GM08714 (cell line): ENCODE results near the gene LMTK2.

Experiments used
- H3K4me3 ChIP-seq: fragments of 200-500 bp; sonication (Bioruptor generic); 2 replicates; pipeline ENCODE4 v1.5.1; 2014; ENCODE audit warnings: mild to moderate bottlenecking, low read length, inconsistent platforms
- ZNF274 ChIP-seq: IDR thresholded peaks from 2 replicates; pipeline ENCODE4 v1.6.1; 2012; ENCODE audit warnings: mild to moderate bottlenecking, low read depth, low read length

The LMTK2 gene

DNA sequence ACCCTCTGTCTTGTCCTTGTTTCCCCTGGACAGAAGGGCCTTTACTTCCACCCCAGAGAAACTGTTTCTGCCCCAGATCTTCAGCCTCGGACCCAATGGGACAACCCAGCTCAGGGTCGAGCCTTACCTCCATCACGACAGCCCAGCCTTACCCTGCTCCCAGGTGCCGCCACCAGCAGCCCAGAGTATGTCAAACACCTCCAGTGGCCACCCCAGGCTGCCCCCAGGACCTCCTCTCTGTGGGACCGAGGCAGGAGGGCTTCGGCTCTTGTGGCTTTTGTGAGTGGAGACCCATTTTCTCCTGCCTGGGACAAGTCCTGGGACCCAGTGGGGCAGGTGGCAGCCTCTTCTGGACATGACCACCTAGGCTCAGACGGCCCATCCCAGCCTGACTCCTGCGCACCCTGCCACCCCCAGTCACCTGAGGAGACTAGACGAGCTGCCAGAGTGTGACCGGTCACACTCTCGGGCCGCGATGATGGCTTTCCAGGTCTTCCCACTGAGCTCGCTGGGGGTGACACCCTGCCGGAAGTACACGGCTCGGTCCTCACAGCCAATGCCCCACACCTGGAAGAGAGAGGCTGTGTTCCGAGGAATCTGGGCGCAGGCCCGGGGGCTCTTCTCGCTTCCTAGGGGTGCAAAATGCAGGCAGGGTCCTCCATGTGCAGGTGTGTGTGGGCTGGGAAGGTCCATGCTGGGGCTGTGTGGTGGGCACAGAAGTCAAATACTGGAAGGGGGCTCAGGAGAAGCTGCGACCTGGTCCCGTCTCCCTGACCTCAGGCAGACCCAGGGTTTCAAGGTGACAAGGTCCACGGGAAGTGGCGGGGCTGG, 129.9 kb downstream of the LMTK2 start:
- TF ChIP-seq ZNF274: no peak
- no peak overlapping the region for H3K4me3 ChIP-seq

DNA sequence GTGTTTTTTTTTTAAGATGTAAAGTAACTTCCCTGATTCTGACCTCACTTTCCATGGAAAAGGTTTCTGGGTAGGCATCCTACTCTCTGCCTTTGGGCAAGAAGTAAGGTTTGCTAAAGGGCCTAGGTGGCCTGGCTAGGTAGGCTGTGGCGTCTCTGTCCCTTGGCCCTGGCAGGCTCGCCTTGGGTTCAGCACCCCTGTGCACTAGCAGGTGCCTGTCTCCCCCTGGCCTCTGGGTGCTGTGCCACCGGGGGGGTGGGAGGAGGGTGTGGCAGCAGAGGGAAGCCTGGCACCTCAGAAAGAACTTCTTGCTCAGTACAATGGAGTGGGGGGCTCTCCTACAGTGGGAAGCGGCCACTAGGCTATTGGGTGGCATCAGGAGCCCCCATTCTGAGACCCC, 131.4 kb downstream of the LMTK2 start:
- H3K4me3 ChIP-seq: no peak overlapping the region
- TF ChIP-seq ZNF274: no peak

DNA sequence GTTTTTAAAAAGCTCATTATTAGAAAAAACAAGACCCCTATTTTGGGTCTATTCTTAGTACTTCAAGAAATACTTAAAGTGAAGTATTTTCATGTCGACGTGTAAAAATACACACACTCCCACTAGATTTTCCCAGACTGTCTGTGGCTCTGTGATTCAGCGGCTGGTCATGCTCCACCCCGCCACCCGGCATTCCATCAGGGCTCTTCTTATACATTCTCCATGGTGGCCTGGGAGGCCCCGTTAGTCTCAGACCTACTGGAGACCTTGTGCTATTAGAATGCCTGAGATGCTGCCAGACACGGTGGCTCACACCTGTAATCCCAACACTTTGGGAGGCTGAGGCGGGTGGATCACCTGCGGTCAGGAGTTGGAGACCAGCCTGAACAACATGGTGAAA, 132.3 kb downstream of the LMTK2 start:
- no peak for TF ChIP-seq ZNF274
- no peak overlapping the region for H3K4me3 ChIP-seq

DNA sequence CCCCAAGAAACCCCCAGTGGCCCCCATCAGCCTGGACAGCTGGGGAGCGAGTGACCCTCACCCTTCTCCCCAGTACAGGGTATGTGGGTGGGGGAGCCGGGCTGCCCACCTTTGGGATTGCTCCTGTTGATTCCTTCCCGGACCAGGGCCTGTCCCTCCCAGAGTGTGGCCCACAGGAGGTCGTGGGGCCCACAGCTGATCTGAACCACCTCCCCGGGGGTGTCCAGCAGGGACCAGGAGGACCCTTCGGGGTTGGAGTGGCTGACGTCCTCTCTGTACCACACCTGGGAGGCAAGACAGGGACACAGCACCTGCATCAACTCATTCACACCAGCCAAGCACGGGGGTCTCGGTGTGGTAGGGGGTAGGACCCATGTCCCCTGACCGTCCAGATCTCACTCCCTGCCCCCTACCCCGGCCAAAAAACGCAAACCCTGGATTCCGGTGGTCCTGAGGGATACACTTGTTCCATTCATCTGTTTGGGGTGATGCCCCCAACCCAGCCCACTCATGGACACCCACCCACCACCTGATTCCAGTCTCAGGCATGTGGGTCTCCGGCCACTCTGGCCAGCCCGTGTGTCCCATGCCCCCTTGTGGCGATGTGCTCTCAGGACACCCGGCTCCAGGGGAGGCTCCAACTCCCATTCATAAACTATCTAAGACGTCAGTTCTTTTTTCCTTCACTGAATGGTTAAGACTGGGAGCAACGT, 134.5 kb downstream of the LMTK2 start:
- no peak overlapping the region for H3K4me3 ChIP-seq
- no peak for TF ChIP-seq ZNF274

DNA sequence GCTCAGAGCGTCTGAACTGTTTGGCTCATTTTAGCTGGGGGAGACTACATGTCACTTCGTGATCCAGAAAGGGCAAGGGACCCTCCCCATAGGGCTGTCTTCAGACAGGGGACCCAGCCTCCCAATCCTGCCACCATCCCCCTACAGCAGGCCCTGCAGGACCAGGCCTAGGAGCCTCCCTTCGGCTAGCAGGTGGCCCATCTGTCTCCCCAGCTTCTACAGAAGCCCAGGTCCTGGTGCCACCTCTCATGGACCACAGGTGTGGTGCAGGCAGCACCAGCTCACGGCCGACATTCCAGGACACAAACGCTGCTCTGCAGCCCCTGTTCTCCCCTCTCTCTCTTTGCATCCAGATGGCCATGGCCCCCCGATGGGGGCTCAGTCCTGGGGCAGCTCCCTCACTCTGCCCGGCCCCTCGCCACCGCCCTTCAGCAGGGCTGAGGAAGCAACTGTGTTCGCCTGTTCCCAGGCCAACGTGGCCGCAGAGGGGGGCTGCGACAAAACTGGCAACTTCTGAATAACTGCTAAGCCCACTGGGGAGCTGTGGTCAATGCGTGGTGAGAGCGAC, 135.1 kb downstream of the LMTK2 start:
- no peak for TF ChIP-seq ZNF274
- H3K4me3 ChIP-seq: no peak overlapping the region

DNA sequence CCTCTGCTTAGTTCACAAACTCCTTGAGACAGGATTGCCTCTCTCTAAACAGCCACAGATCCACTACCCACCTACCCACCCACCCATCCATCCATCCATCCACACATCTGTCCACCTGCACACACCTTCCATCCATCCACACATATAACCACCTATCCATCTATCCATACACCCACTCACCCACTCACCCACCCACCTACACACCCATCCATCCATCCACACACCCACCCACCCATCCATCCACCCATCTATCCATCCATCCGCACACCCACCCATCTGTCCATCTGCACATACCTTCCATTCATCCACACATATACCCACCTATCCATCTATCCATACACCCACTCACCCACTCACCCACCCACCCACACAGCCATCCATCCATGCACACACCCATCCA, 135.7 kb downstream of the LMTK2 start:
- TF ChIP-seq ZNF274: no peak
- no peak overlapping the region for H3K4me3 ChIP-seq

DNA sequence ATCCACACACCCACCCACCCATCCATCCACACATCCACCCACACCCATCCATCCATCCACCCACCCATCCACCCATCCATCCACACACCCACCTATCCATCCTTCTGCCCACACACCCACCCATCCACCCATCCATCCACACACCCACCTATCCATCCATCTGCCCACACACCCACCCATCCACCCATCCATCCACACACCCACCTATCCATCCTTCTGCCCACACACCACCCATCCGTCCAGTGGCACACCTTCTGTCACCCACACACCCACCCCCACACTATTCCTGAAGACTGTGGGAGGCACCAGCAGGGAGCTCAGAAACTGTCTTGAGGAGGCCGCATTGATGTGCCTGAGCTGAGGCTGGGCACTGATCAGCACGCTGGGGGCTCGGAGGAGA, 136.3 kb downstream of the LMTK2 start:
- no peak overlapping the region for H3K4me3 ChIP-seq
- no peak for TF ChIP-seq ZNF274

DNA sequence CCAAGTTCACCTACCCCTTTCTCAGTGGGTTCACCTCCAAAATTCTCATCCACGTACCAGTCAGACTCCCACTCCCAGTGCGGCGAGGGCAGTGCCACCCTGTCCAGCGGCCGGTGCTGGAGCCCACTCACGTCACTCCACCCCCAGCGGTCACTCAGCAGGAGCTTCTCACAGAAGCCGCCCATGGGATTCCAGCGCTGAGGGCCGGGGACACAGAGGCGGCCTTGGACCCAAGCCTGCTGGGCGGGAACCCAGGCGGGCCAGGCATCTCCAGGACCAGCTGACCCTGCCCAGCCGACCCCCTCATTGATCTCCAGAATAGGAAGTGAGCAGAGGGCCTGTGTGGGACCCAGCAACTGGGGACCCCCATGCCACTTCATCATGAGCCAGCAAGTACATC, 138.2 kb downstream of the LMTK2 start:
- no peak for TF ChIP-seq ZNF274
- no peak overlapping the region for H3K4me3 ChIP-seq

DNA sequence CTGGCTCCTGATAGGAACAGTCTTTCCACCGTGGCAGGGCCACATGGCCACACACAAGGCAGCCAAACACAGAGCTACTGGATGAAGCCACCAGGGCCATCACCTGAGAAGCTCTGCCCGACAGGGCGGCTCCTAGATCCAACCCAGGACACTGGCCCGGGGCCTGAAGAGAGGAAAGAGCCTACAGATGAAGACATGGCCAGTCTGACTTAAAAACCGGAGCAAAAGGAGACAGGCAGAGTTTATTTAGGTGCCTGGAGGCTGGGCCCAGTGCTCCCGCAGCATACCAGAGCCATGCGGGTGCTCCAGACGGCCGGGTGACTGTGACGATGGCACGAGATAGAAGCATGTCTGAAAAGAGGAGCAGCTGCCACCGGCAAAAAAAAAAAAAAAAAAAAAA, 141.5 kb downstream of the LMTK2 start:
- no peak overlapping the region for H3K4me3 ChIP-seq
- no peak for TF ChIP-seq ZNF274

DNA sequence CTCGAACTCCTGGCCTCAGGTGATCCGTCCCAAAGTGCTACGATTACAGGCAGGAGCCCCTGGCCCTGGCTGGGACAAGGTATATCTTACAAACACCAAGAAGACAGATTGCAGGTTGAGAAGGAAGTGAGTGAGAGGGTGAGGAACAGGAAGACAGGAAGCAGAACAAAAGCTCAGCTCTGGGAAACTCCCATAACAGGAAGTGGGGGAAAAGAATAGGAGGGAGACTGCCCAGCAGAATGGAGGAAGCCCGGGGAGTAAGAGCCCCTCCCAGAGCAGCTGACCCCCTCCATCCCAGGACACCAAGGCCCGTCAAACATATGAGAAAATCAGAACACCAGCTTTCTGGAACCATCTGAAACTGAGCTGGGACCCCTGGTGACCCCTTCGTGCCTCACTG, 142.4 kb downstream of the LMTK2 start:
- TF ChIP-seq ZNF274: no peak
- H3K4me3 ChIP-seq: no peak overlapping the region

DNA sequence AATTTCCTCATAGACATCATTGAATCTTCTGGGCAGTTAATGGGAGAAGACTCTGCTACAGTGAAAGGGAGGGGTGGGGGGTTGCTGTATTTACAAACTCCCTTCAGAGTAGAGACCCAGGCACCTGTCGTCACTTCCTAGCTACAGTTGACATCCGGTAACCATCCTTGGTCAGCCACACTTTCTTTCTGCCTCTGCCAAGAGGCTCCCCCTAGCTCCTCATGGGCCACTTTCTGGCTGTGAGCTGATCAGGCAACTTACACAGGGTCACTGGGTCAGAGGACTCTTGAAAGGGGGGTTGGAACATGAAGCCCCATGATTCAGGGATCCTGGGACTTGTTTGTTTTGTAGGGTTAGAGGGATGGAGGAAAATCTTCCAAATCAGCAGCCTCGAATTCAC, 144.1 kb downstream of the LMTK2 start:
- no peak for TF ChIP-seq ZNF274
- H3K4me3 ChIP-seq: peak overlapping the region; percentile 93; the same call in 1 of the 2 replicates

DNA sequence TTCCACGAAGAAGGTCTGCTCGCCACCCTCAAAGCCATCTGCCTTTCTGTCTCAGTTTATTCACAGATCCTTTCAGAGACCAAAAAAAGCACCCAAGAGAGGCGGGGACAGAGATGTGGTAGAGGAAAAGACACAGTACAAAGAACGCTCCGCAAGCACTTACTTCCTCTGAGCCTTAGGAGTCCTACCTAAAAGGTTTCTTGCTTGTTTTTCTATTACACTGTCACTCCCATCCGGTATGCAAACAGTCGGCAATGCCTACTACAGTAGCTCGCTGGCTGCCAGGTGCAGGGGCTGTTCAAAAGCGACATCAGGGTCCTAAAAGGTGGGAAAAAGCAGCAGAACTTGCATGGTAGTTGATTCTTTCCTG, 144.6 kb downstream of the LMTK2 start:
- H3K4me3 ChIP-seq: peak overlapping the region; percentile 93
- no peak for TF ChIP-seq ZNF274

DNA sequence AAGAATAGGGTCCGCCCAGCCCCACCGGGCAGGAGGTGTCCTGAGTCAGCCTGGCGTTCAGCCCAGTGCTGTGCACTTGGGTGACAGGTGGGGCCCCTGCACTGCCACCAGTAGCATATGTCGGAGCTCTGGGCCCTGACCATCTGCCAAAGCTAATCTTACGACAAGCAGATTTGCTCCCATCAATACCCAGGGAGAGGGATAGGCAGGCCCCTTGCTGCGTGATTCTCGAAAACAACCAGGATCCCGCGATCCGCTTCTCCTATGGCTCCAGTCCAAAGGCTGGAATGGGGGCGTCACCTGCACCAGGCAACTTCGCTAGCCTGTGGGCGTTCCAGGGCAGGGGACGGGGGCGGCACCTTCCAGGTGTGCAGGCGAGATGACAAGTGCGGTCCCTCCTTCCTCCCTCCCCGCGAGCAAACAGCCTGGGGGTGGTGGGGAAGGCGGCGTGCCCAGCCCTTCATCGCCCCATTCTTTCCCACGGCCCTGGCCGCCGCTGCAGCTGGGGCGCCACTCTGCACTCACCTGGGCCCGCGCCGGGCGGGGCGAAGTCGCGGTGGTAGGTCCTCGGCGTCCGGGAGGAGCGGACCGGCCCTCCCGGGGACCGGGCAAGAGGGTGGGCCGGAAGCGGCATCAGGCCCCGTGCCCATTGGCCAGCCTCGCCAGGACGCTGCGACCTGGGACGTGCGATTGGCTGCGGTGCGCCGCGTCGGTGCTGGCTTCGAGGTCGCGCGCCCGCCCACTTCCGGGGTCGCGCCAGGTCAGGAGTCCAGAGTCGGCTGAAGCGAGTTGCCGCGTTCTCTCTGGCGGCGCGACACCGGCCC, 145.2 kb downstream of the LMTK2 start, which contains the start of gene TECPR1:
TECPR1 (minus strand) TSS at position 632 of the 824 bp plus-strand sequence. CDS start 6,086 bp downstream, outside the sequence.
- peak within 1 kb of the TSS; percentile 93 for H3K4me3 ChIP-seq

DNA sequence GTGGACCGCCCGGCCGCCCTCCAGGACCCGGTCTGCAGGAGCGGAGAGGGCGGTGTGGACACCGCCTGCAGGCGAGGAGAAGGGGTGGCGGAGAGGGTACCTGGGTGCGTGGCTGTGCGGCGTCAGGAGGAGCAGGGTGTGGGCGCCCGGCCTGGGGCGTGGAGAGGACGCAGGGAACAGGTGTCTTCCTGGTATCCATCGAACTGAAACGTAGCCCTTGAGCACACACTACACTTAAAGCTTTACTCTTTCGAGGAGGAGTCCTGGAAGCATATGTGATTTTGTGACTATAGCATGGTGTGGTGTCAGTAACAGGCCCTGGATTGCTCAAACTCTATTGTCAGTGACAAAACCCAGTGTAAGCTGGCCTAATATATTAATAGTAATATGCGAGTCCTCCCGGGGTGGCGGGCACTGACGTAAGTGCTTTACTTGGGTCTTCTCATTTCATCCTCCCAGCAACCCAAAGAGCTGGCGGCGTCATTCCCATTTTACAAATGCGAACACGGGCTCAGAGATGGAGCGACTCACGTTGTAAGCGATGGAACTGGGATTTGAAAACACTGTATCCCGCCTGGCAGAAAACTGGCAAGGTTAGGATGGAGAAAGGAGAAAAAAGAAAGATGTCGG, 145.9 kb downstream of the LMTK2 start:
- TF ChIP-seq ZNF274: no peak
- H3K4me3 ChIP-seq: peak overlapping the region; percentile 93

More for the DNA sequence above, 145.2 kb downstream of the LMTK2 start, which contains the start of gene TECPR1:
- TF ChIP-seq ZNF274: no peak
